Endothelial cell of umbilical vein (primary cell): Measurements from ENCODE around the gene MMD.

Experiments
- CTCF ChIP-seq, 2 donors: IDR thresholded peaks; 1 replicate in 1 of 2; 2 replicates in 1 of 2; pipeline ENCODE4 v1.5.1; 2011; ENCODE audit warnings: low read length in 2 of 2, mild to moderate bottlenecking in 2 of 2, moderate library complexity in 2 of 2, control low read depth in 1 of 2, inconsistent platforms in 1 of 2, low read depth in 1 of 2; ENCODE audit not compliant: insufficient read depth in 1 of 2; ENCODE audit errors: extremely low read depth in 1 of 2
- EZH2 ChIP-seq: IDR thresholded peaks from 2 replicates; pipeline ENCODE4 v1.6.1; 2012; ENCODE audit warnings: borderline replicate concordance, low read depth, mild to moderate bottlenecking, moderate library complexity, low read length, inconsistent platforms; ENCODE audit not compliant: severe bottlenecking
- FOS ChIP-seq: IDR thresholded peaks from 2 replicates; pipeline ENCODE4 v1.6.1; 2011; ENCODE audit warnings: mild to moderate bottlenecking, low read length, moderate library complexity, borderline replicate concordance; ENCODE audit not compliant: insufficient read depth
- MYC ChIP-seq: IDR thresholded peaks from one replicate; pipeline ENCODE4 v1.6.1; 2011; ENCODE audit warnings: mild to moderate bottlenecking, low read depth, low read length
- POLR2A ChIP-seq: IDR thresholded peaks from 2 replicates; pipeline ENCODE4 v1.6.1; 2012; ENCODE audit warnings: low read depth, mild to moderate bottlenecking, control low read depth, low read length
- POLR2AphosphoS5 ChIP-seq: IDR thresholded peaks from 2 replicates; pipeline ENCODE4 v1.6.1; 2012; ENCODE audit warnings: low read depth, mild to moderate bottlenecking, control low read depth, low read length, moderate library complexity; ENCODE audit not compliant: insufficient read depth
- TF ChIP-seq, protein P1 (sequence below): IDR thresholded peaks from 2 replicates; pipeline ENCODE4 v1.6.1; 2011; ENCODE audit not compliant: insufficient read depth, insufficient read length

DNA sequence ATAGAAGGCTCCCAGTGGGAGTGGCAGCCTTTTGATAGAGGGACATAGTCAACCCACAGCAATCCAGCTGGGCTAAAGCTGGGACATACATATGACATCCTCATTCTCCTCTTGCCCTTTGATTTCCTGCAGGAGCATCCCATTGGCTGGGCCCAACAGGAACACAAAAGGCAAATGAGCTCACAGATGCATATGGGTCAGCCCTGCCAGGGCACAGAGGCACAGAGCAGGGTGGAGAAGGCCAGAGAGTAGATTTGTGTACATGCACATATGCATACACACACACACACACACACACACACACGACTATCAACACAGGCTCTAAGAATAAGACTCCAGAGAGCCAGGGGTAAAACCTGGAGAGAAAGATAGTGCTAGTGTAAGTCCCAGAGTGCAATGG, 58.6 kb downstream of the MMD start:
- no peak for TF ChIP-seq CTCF (IDR thresholded peaks at IDR 0.05; ENCODE audit: extremely low read depth in 1 of 2, insufficient read depth in 1 of 2, low read depth in 1 of 2, low read length in 2 of 2)
- no peak for TF ChIP-seq MYC
- no peak for TF ChIP-seq EZH2
- TF ChIP-seq POLR2A: no peak
- no peak for TF ChIP-seq FOS
- no peak for TF ChIP-seq POLR2AphosphoS5
- TF ChIP-seq, protein P1, sequence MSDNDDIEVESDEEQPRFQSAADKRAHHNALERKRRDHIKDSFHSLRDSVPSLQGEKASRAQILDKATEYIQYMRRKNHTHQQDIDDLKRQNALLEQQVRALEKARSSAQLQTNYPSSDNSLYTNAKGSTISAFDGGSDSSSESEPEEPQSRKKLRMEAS: no peak
